HEK293 (cell line): ENCODE results near the gene ACIN1.
A peak's percentile ranks its signal among the peaks of the same experiment; 100 is the strongest.

Experiments
- CTCF ChIA-PET: fragments of 350-600 bp; formaldehyde crosslinking; extraction: SDS; loops from one replicate; lab custom pipeline; 2021; ENCODE audit warnings: antibody characterized with exemption; lab: Yijun Ruan, JAX
- POLR2A ChIA-PET: fragments of 300-600 bp; formaldehyde crosslinking; extraction: SDS; loops from one replicate; lab custom pipeline; 2020; ENCODE audit warnings: antibody characterized with exemption, inconsistent platforms; lab: Yijun Ruan, JAX
- H3K27ac ChIP-seq: fragments of 200-500 bp; sonication (Bioruptor generic); 2 replicates; pipeline ENCODE4 v1.5.1; 2014; ENCODE audit warnings: low read depth, low read length, control low read depth, inconsistent platforms; ENCODE audit errors: extremely low read depth
- H3K36me3 ChIP-seq, 2 experiments: fragments of 200-500 bp in 1 of 2; sonication (Bioruptor generic) in 1 of 2; 1 replicate in 1 of 2; 2 replicates in 1 of 2; pipeline ENCODE4 v1.5.1; 2014 to 2017; ENCODE audit warnings: inconsistent platforms in 2 of 2, low read length in 2 of 2; ENCODE audit not compliant: control insufficient read depth in 2 of 2, insufficient read depth in 1 of 2
- H3K4me1 ChIP-seq: fragments of 200-500 bp; sonication (Bioruptor generic); 2 replicates; pipeline ENCODE4 v1.5.1; 2014; ENCODE audit warnings: mild to moderate bottlenecking, low read length, inconsistent platforms; ENCODE audit not compliant: control insufficient read depth, insufficient read depth
- H3K4me3 ChIP-seq: 2 replicates; pipeline ENCODE4 v1.5.1; 2011; ENCODE audit warnings: low read depth, mild to moderate bottlenecking, control low read depth, low read length, moderate library complexity
- H3K9me3 ChIP-seq: fragments of 200-500 bp; sonication (Bioruptor generic); 2 replicates; pipeline ENCODE4 v1.5.1; 2014; ENCODE audit warnings: low read depth, low read length, inconsistent platforms; ENCODE audit not compliant: control insufficient read depth, insufficient read depth
- KLF8 ChIP-seq: fragments of 450-650 bp; formaldehyde crosslinking; IDR thresholded peaks from 2 replicates; pipeline ENCODE4 v1.5.1; 2016; ENCODE audit warnings: missing biosample characterization, missing genetic modification characterization
- OVOL3 ChIP-seq: fragments of 450-650 bp; formaldehyde crosslinking; IDR thresholded peaks from 2 replicates; pipeline ENCODE4 v1.5.1; 2016; ENCODE audit warnings: missing biosample characterization, missing genetic modification characterization
- RBAK ChIP-seq: fragments of 450-650 bp; formaldehyde crosslinking; IDR thresholded peaks from 2 replicates; pipeline ENCODE4 v1.5.1; 2016; ENCODE audit warnings: missing biosample characterization, missing genetic modification characterization
- SCRT1 ChIP-seq: fragments of 450-650 bp; formaldehyde crosslinking; IDR thresholded peaks from 2 replicates; pipeline ENCODE4 v1.5.1; 2016; ENCODE audit warnings: missing biosample characterization, missing genetic modification characterization, borderline replicate concordance
- SCRT2 ChIP-seq: fragments of 450-650 bp; formaldehyde crosslinking; IDR thresholded peaks from 2 replicates; pipeline ENCODE4 v1.5.1; 2016; ENCODE audit warnings: missing biosample characterization, missing genetic modification characterization
- ZBTB8A ChIP-seq: fragments of 450-650 bp; formaldehyde crosslinking; IDR thresholded peaks from 2 replicates; pipeline ENCODE4 v1.5.1; 2016; ENCODE audit warnings: missing biosample characterization, missing genetic modification characterization
- ZFP3 ChIP-seq: fragments of 450-650 bp; formaldehyde crosslinking; IDR thresholded peaks from 2 replicates; pipeline ENCODE4 v1.5.1; 2016; ENCODE audit warnings: low read depth, missing biosample characterization, missing genetic modification characterization
- ZFP41 ChIP-seq: fragments of 450-650 bp; formaldehyde crosslinking; IDR thresholded peaks from 2 replicates; pipeline ENCODE4 v1.5.1; 2016; ENCODE audit warnings: missing biosample characterization, missing genetic modification characterization, borderline replicate concordance
- ZNF121 ChIP-seq: fragments of 450-650 bp; formaldehyde crosslinking; IDR thresholded peaks from 2 replicates; pipeline ENCODE4 v1.5.1; 2016; ENCODE audit warnings: missing biosample characterization, missing genetic modification characterization
- ZNF37A ChIP-seq: fragments of 450-650 bp; IDR thresholded peaks from 2 replicates; pipeline ENCODE4 v1.5.1; 2018; ENCODE audit warnings: missing biosample characterization, missing genetic modification characterization
- ZNF433 ChIP-seq: fragments of 450-650 bp; formaldehyde crosslinking; IDR thresholded peaks from 2 replicates; pipeline ENCODE4 v1.5.1; 2016; ENCODE audit warnings: missing biosample characterization, missing genetic modification characterization, low read depth
- ZNF513 ChIP-seq: fragments of 450-650 bp; IDR thresholded peaks from 2 replicates; pipeline ENCODE4 v1.5.1; 2018; ENCODE audit warnings: missing biosample characterization, missing genetic modification characterization
- ZNF692 ChIP-seq: fragments of 450-650 bp; formaldehyde crosslinking; IDR thresholded peaks from 2 replicates; pipeline ENCODE4 v1.5.1; 2016; ENCODE audit warnings: missing biosample characterization, missing genetic modification characterization
- ZNF76 ChIP-seq: fragments of 450-650 bp; formaldehyde crosslinking; IDR thresholded peaks from 2 replicates; pipeline ENCODE4; 2016; ENCODE audit warnings: low read depth, missing biosample characterization, missing genetic modification characterization, borderline replicate concordance
- ZNF785 ChIP-seq: fragments of 450-650 bp; formaldehyde crosslinking; IDR thresholded peaks from 2 replicates; pipeline ENCODE4 v1.5.1; 2016; ENCODE audit warnings: missing biosample characterization, missing genetic modification characterization
- TF ChIP-seq, protein P1 (sequence below): fragments of 450-650 bp; formaldehyde crosslinking; IDR thresholded peaks from 2 replicates; pipeline ENCODE4 v1.5.1; 2016; ENCODE audit warnings: missing biosample characterization, missing genetic modification characterization
- TF ChIP-seq, protein P2 (sequence below): fragments of 450-650 bp; IDR thresholded peaks from 2 replicates; pipeline ENCODE4 v1.5.1; 2018; ENCODE audit warnings: missing biosample characterization, mild to moderate bottlenecking, missing genetic modification characterization

The ACIN1 gene

GRCh38 chr14:23140371-23140770 lies 45.4 kb upstream of the ACIN1 start (continued):
- TF ChIP-seq ZNF513 (tag by site-specific recombination) (no peak), ZBTB8A (tag by site-specific recombination) (no peak), ZFP3 (tag by site-specific recombination) (no peak)
- TF ChIP-seq, all 188 proteins: peak for 0

DNA sequence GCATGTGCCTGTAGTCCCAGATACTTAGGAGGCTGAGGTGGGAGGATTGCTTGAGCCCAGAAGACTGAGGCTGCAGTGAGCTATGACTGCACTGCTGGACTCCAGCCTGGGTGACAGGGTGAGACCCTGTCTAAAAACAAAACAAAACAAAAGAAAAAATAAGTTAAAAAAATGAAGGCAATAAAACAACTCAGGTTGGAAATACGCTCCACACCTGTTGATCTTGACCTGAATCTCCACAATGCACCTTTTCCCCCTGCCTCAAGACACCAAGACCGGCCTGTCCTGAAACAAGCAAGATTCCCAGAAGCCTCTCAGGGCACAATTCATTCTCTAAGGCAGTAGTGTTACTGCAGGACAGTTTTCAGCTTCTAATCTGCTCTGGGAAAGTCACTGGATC lies 44.9 kb upstream of the ACIN1 start:
- TF ChIP-seq ZNF121 (tag by site-specific recombination) (no peak), ZFP41 (tag by site-specific recombination) (no peak), ZNF785 (tag by site-specific recombination) (no peak), ZNF76 (tag by site-specific recombination) (no peak), ZNF692 (tag by site-specific recombination) (no peak), OVOL3 (no peak), SCRT2 (tag by site-specific recombination) (peak; percentile 75), RBAK (no peak), KLF8 (tag by site-specific recombination) (no peak), SCRT1 (tag by site-specific recombination) (peak; percentile 58; the same call in 1 of the 2 replicates), ZNF433 (no peak), ZNF37A (no peak)
- TF ChIP-seq, protein P1, sequence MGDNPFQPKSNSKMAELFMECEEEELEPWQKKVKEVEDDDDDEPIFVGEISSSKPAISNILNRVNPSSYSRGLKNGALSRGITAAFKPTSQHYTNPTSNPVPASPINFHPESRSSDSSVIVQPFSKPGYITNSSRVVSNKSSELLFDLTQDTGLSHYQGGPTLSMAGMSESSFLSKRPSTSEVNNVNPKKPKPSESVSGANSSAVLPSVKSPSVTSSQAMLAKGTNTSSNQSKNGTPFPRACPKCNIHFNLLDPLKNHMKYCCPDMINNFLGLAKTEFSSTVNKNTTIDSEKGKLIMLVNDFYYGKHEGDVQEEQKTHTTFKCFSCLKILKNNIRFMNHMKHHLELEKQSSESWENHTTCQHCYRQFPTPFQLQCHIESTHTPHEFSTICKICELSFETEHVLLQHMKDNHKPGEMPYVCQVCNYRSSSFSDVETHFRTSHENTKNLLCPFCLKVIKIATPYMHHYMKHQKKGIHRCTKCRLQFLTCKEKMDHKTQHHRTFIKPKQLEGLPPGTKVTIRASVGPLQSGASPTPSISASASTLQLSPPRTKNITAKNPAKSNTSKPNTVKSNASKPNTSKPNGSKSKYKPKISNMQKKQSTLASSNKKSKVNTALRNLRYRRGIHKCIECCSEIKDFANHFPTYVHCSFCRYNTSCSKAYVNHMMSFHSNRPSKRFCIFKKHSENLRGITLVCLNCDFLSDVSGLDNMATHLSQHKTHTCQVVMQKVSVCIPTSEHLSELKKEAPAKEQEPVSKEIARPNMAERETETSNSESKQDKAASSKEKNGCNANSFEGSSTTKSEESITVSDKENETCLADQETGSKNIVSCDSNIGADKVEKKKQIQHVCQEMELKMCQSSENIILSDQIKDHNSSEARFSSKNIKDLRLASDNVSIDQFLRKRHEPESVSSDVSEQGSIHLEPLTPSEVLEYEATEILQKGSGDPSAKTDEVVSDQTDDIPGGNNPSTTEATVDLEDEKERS = no peak
- TF ChIP-seq, protein P2, sequence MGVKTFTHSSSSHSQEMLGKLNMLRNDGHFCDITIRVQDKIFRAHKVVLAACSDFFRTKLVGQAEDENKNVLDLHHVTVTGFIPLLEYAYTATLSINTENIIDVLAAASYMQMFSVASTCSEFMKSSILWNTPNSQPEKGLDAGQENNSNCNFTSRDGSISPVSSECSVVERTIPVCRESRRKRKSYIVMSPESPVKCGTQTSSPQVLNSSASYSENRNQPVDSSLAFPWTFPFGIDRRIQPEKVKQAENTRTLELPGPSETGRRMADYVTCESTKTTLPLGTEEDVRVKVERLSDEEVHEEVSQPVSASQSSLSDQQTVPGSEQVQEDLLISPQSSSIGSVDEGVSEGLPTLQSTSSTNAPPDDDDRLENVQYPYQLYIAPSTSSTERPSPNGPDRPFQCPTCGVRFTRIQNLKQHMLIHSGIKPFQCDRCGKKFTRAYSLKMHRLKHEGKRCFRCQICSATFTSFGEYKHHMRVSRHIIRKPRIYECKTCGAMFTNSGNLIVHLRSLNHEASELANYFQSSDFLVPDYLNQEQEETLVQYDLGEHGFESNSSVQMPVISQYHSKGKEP (tag by site-specific recombination) = no peak
- H3K4me3 ChIP-seq = no peak overlapping the region
- 0 out of 2 replicates have a peak, but pooled peaks cover 2% of the 10 kb centered on the region for H3K4me1 ChIP-seq
- no peaks in the 10 kb centered on the region for H3K9me3 ChIP-seq
- POLR2A ChIA-PET = no interaction called here
- CTCF ChIA-PET = interaction anchor here (0.7 kb wide), 1 partner anchor 47 kb away, joined by 3 read pairs; no protein-coding TSS in a partner anchor
- no peak overlapping the region for H3K27ac ChIP-seq
- H3K36me3 ChIP-seq = peaks cover 0 to 10% of the 10 kb centered on the region in 2 experiments; a peak in 1 of 3 replicates
